Testis (tissue), 3 donors: ENCODE results near the gene PBX1. TPM values are rescaled to one million over a fixed set of nuclear protein-coding genes. Genes with fewer than 3 reads are reported as not detected.

Experiments used
- DNase-seq: peaks from one replicate; pipeline ENCODE4 v3.0.0-alpha.2; 2019
- H3K27ac ChIP-seq, 2 donors: fragments of 200-600 bp; sonication (generic); one replicate each; pipeline ENCODE4 v1.5.1; 2019
- H3K27me3 ChIP-seq: fragments of 200-600 bp; sonication (generic); one replicate; pipeline ENCODE4 v1.5.1; 2019
- H3K36me3 ChIP-seq: fragments of 200-600 bp; sonication (generic); one replicate; pipeline ENCODE4 v1.5.1; 2017; ENCODE audit warnings: low read depth; ENCODE audit errors: missing control alignments
- H3K4me1 ChIP-seq: fragments of 200-600 bp; sonication (generic); one replicate; pipeline ENCODE4 v1.5.1; 2019
- H3K4me3 ChIP-seq, 2 donors: fragments of 200-600 bp; sonication (generic); one replicate each; pipeline ENCODE4 v1.5.1; 2017 to 2019
- H3K9me3 ChIP-seq: fragments of 200-600 bp; sonication (generic); one replicate; pipeline ENCODE4 v1.5.1; 2017
- POLR2A ChIP-seq: fragments of 450-650 bp; IDR thresholded peaks from one replicate; pipeline ENCODE4 v1.6.1; 2017; ENCODE audit warnings: antibody characterized with exemption, mild to moderate bottlenecking, moderate library complexity
- WGBS, 2 donors: methylation state at CpG; one replicate each; pipeline ENCODE4 v1.1.5; 2018; 5-methylcytosine and 5-hydroxymethylcytosine counted together
- intact Hi-C: fragments of 100-400 bp; cut with DNase I; formaldehyde crosslinking; loops from one replicate; pipeline ENCODE4 v1.15.1; 2023; ENCODE audit warnings: low total_unique reads
- polyA plus RNA-seq: library from polyadenylated mRNA; stranded (reverse); fragments of 350-450 nt; fragmentation: Illumina TruSeq; extraction: RNeasy Lipid Tissue Mini Kit (QIAGEN cat#74804); gene quantifications from one replicate; pipeline ENCODE4 v1.2.3, GENCODE V29; 2014; ENCODE audit warnings: low read depth, low replicate concordance; ENCODE audit not compliant: insufficient read depth
- total RNA-seq, 2 donors: library from RNA; depleted of rRNA; stranded (reverse); fragments of >200 nt; gene quantifications; one replicate each; pipeline ENCODE4 v1.2.3, GENCODE V29; 2016
- TF ChIP-seq, protein P1 (sequence below), 3 experiments: fragments of 450-650 bp in 2 of 3; fragments of 200-600 bp in 1 of 3; sonication (generic) in 1 of 3; IDR thresholded peaks; one replicate each; pipeline ENCODE4 v1.5.1; 2016 to 2019; ENCODE audit warnings: antibody characterized with exemption in 3 of 3, mild to moderate bottlenecking in 2 of 3, moderate library complexity in 1 of 3

Gene PBX1
- total and polyA plus RNA-seq, 3 donors from 2014 or later, result 20.2 to 25.0 (median 20.3) TPM

DNA sequence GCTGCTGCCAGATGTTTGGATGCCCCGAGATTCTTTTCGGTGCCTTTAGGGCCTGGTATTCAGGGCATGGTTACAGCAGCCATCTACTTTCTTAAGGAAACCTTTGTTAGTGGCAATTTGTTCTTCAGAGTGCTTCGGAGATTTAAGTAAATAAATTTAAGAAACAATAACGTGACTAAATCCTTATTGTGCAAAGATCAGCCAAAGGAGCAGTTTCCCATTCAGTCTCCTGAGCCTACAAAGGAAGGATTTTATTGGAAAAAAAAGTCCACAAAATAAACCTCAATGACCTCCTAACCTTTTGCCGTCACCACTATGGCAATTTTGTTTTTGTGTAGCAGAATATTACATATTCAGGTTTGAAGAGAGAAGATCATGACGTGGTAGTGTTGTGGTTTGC lies 231.1 kb downstream of the PBX1 start:
- H3K4me1 ChIP-seq, result peaks cover 20% of the 10 kb centered on the region
- WGBS, 2 donors, result 60 to 81% methylated on average over 6 of the region's 6 CpGs

DNA sequence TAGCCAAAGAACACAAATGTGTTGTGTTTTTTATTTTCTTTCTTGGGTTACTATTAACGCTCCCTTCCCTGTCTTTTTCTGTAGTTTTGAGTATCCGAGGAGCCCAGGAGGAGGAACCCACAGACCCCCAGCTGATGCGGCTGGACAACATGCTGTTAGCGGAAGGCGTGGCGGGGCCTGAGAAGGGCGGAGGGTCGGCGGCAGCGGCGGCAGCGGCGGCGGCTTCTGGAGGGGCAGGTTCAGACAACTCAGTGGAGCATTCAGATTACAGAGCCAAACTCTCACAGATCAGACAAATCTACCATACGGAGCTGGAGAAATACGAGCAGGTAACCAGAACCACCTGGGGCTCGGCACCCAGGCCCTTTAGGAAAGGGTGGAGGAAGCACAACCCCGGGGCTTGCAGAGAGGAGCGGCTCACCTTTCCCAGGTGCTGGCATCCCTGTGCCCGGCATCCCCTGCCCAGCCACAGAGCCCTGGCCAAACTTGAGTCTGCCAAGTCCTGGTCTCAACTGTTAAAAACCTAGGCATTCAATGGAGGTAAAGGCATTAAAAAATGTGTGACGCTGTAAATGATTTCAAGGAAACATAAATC lies 233.5 kb downstream of the PBX1 start:
- Histone ChIP-seq H3K27ac (no peak overlapping the region), H3K27me3 (no peaks in the 10 kb centered on the region), H3K36me3 (no peaks in the 10 kb centered on the region), H3K4me3 (no peak overlapping the region), H3K9me3 (no peaks in the 10 kb centered on the region), H3K4me1 (peaks cover 4% of the 10 kb centered on the region)
- DNase-seq, result no peak
- no peak for TF ChIP-seq POLR2A
- TF ChIP-seq, protein P1, sequence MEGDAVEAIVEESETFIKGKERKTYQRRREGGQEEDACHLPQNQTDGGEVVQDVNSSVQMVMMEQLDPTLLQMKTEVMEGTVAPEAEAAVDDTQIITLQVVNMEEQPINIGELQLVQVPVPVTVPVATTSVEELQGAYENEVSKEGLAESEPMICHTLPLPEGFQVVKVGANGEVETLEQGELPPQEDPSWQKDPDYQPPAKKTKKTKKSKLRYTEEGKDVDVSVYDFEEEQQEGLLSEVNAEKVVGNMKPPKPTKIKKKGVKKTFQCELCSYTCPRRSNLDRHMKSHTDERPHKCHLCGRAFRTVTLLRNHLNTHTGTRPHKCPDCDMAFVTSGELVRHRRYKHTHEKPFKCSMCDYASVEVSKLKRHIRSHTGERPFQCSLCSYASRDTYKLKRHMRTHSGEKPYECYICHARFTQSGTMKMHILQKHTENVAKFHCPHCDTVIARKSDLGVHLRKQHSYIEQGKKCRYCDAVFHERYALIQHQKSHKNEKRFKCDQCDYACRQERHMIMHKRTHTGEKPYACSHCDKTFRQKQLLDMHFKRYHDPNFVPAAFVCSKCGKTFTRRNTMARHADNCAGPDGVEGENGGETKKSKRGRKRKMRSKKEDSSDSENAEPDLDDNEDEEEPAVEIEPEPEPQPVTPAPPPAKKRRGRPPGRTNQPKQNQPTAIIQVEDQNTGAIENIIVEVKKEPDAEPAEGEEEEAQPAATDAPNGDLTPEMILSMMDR (IDR thresholded peaks at IDR 0.05), result no peak
- 74 to 85% methylated on average over 20 to 21 of the region's 21 CpGs for WGBS, 2 donors
- intact Hi-C loops, result no loop called here

More for the DNA sequence above, 231.1 kb downstream of the PBX1 start:
- Histone ChIP-seq H3K4me3 (no peak overlapping the region), H3K27me3 (no peaks in the 10 kb centered on the region), H3K9me3 (no peaks in the 10 kb centered on the region), H3K36me3 (no peaks in the 10 kb centered on the region), H3K27ac (no peak overlapping the region)
- intact Hi-C loops, result no loop called here
- no peak for TF ChIP-seq POLR2A
- TF ChIP-seq, protein P1 (IDR thresholded peaks at IDR 0.05), result no peak
- DNase-seq, result no peak

DNA sequence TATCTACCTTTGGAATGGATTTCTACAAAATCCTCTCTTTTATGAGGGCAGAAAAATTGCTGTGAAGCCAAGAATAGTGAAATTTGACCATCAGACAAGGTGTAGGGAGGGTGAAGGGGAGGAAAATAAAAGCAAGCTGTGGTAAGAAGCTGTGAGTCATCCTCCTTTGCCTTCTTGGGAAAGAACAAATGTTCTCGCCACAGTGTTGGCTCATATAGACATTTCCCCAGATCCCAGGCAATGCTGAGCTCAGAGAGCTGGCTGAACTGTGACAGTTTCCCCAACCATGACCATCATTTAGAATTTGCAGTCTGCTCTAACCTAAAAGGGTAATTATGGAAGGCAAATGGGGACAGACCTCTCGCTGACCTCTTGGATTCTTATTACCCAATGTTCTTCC lies 235.4 kb downstream of the PBX1 start:
- WGBS, 2 donors, result 67 to 85% methylated on average over 2 of the region's 2 CpGs
- H3K4me1 ChIP-seq, result no peaks in the 10 kb centered on the region
- H3K27me3 ChIP-seq, result no peaks in the 10 kb centered on the region
- H3K9me3 ChIP-seq, result no peaks in the 10 kb centered on the region
- intact Hi-C loops, result no loop called here
- DNase-seq, result no peak
- H3K27ac ChIP-seq, result no peak overlapping the region
- H3K4me3 ChIP-seq, result no peak overlapping the region
- no peaks in the 10 kb centered on the region for H3K36me3 ChIP-seq
- TF ChIP-seq, protein P1 (IDR thresholded peaks at IDR 0.05), result no peak
- TF ChIP-seq POLR2A, result no peak

DNA sequence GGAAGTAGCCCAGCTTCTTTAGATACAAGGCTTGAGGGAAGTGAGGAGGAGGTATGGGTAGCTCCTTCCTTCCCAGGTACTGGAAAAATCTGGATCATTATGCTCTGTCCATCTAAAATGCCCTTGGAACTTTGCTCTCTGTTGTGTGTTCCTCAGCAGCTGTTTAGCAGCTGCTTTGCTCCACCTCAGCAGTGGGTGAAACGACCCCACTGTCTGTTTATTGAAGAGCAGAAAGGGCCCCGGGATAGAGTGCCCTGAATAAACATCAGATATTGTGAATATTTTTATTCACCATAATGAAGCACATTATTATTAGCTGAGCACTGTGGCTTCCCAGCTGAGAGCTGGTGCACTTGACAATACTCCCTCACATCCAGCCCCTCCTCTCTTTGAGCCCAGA lies 237.9 kb downstream of the PBX1 start:
- WGBS, 2 donors, result 59 to 60% methylated on average over 2 of the region's 2 CpGs
- Histone ChIP-seq H3K4me3 (no peak overlapping the region), H3K9me3 (no peaks in the 10 kb centered on the region), H3K27me3 (no peaks in the 10 kb centered on the region), H3K4me1 (no peaks in the 10 kb centered on the region), H3K36me3 (no peaks in the 10 kb centered on the region), H3K27ac (no peak overlapping the region)
- TF ChIP-seq POLR2A, result no peak
- TF ChIP-seq, protein P1 (IDR thresholded peaks at IDR 0.05), result no peak
- intact Hi-C loops, result no loop called here
- DNase-seq, result no peak

- Histone ChIP-seq H3K4me3 (no peak overlapping the region), H3K9me3 (no peaks in the 10 kb centered on the region), H3K36me3 (no peaks in the 10 kb centered on the region), H3K27ac (no peak overlapping the region), H3K4me1 (no peaks in the 10 kb centered on the region), H3K27me3 (no peaks in the 10 kb centered on the region)
- TF ChIP-seq, protein P1 (IDR thresholded peaks at IDR 0.05), result no peak
- TF ChIP-seq POLR2A, result no peak
- intact Hi-C loops, result no loop called here
- no peak for DNase-seq
- WGBS, 2 donors, result 79% methylated on average over 6 of the region's 6 CpGs
These were observed 242.3 kb downstream of the PBX1 start for GRCh38 chr1:164801246-164801731.
